ENCODE measurements around the gene IGFN1. TPM values are rescaled to one million over a fixed set of nuclear protein-coding genes. Genes with fewer than 3 reads are reported as not detected.

Gene IGFN1
- total and polyA plus RNA-seq, 2 experiments from 2014 or later: not detected

- peaks cover 8% of the 10 kb centered on the region; the same call in 2 of the 3 replicates for H3K9me3 Mint-ChIP-seq
- Histone ChIP-seq H3K4me2 (no peak overlapping the region), H2AFZ (no peak overlapping the region), H3K79me2 (replicated peaks; ENCODE audit: insufficient read depth) (no peaks in the 10 kb centered on the region), H3K27ac (ENCODE audit: low read depth) (no peak overlapping the region), H3K36me3 (ENCODE audit: insufficient read depth) (no peaks in the 10 kb centered on the region), H3F3A (replicated peaks; ENCODE audit: low read depth) (no peaks in the 10 kb centered on the region), H3K4me1 (ENCODE audit: insufficient read depth) (peaks cover 9% of the 10 kb centered on the region; the same call in 1 of the 2 replicates), H3K9me2 (ENCODE audit: insufficient read depth) (no peaks in the 10 kb centered on the region), H3K27me3 (ENCODE audit: insufficient read depth) (peaks cover 3% of the 10 kb centered on the region; the same call in 1 of the 2 replicates), H3K4me3 (no peak overlapping the region), H4K20me1 (replicated peaks; ENCODE audit: insufficient read depth) (no peaks in the 10 kb centered on the region)
- peaks cover 16% of the 10 kb centered on the region for H3K4me1 Mint-ChIP-seq
- DNase-seq (ENCODE audit: low spot score) (no peak), ATAC-seq (no peak)
- no peaks in the 10 kb centered on the region for H3K36me3 Mint-ChIP-seq (ENCODE audit: low read depth)
- no peak overlapping the region for H3K4me3 Mint-ChIP-seq
- peaks cover 7% of the 10 kb centered on the region for H3K27me3 Mint-ChIP-seq (ENCODE audit: insufficient read depth, low read depth, poor library complexity)
- no peak overlapping the region for H3K27ac Mint-ChIP-seq
- TF ChIP-seq ETS1 (IDR thresholded peaks at IDR 0.05) (no peak), CREB1 (CRISPR knock-in tag; IDR thresholded peaks at IDR 0.05; ENCODE audit: low read depth) (no peak), EZH2 (IDR thresholded peaks at IDR 0.05; ENCODE audit: low read depth, unreplicated experiment) (no peak), ZNF114 (CRISPR knock-in tag; IDR thresholded peaks at IDR 0.05) (no peak), JUNB (IDR thresholded peaks at IDR 0.05; ENCODE audit: unreplicated experiment) (no peak), ZNF331 (CRISPR knock-in tag; IDR thresholded peaks at IDR 0.05; ENCODE audit: low read depth) (no peak), STAT1 (IDR thresholded peaks at IDR 0.05; ENCODE audit: unreplicated experiment) (no peak), CTCF (conservative IDR thresholded peaks at IDR 0.05; ENCODE audit: low read depth in 2 of 2) (no peak), NANOG (IDR thresholded peaks at IDR 0.05; ENCODE audit: borderline replicate concordance) (no peak), REST (IDR thresholded peaks at IDR 0.05; ENCODE audit: unreplicated experiment) (no peak)
These were observed 13.7 kb upstream of the IGFN1 start for GRCh38 chr1:201176940-201177339.
